Measurements from ENCODE around the gene IL17B.

- TF ChIP-seq CTCF (IDR thresholded peaks at IDR 0.05) (no peak), POLR2A (IDR thresholded peaks at IDR 0.05) (no peak)
These were observed 6.9 kb downstream of the IL17B start for GRCh38 chr5:149372076-149372795.

Data from esophagus squamous epithelium (tissue), 4 donors.